PFSK-1 (cell line): ENCODE data around the gene DDT.
"Not testable (repeated sequence)": the region's sequence is repeated elsewhere in the genome, so short reads cannot be mapped to it uniquely, and the experiment has no call there.

Experiments
- FOXP2 ChIP-seq: optimal IDR thresholded peaks from 2 replicates; pipeline ENCODE3; 2011; ENCODE audit warnings: borderline replicate concordance, control low read depth, inconsistent platforms; ENCODE audit not compliant: insufficient read depth; ENCODE audit errors: extremely low read length, extremely low read depth
- POLR2AphosphoS5 ChIP-seq: IDR thresholded peaks from 2 replicates; pipeline ENCODE4 v1.6.1; 2012; ENCODE audit warnings: low read depth, mild to moderate bottlenecking, control low read depth, low read length, moderate library complexity
- REST ChIP-seq, 2 experiments: IDR thresholded peaks; 2 replicates each; pipeline versions ENCODE4 v1.6.1 to v1.8.0; 2011 to 2012; ENCODE audit warnings: low read depth in 2 of 2, low read length in 2 of 2, control low read depth in 1 of 2, inconsistent platforms in 1 of 2, mild to moderate bottlenecking in 1 of 2, moderate library complexity in 1 of 2; ENCODE audit not compliant: insufficient read depth in 1 of 2
- SIN3A ChIP-seq: IDR thresholded peaks from 2 replicates; pipeline ENCODE4 v1.6.1; 2012; ENCODE audit warnings: mild to moderate bottlenecking, low read length, moderate library complexity, borderline replicate concordance; ENCODE audit not compliant: insufficient read depth
- TAF1 ChIP-seq: IDR thresholded peaks from 2 replicates; pipeline ENCODE4 v1.6.1; 2012; ENCODE audit warnings: low read length, control low read depth, borderline replicate concordance; ENCODE audit not compliant: insufficient read depth

DDT gene

DNA sequence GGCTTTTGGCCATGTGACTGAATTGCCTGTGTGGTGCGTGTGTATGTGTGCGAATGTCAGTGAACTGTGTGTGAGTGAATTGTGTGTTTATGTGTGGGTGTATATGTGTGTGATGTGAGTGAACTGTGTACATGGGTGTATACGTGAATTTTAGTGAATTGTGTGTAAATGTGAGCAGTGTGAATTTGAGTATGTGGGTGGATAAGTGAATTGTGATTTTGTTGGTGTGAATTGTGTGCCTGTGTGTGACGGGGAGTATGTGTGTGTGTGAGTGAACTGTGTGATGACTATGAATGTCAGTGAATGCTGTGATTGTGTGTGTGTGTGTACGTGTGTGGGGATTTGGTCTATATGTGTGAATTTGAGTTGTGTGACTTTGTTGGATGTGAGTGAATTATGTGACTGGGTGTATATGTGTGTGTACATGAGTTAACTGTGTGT, 4.0 kb downstream of the DDT start:
- no peak for TF ChIP-seq TAF1

GRCh38 chr22:23969071-23969470, 5.2 kb downstream of the DDT start:
- TF ChIP-seq POLR2AphosphoS5 (no peak), FOXP2 (no peak), SIN3A (no peak), TAF1 (no peak), REST (IDR thresholded peaks at IDR 0.05; ENCODE audit: insufficient read depth in 1 of 2, low read depth in 2 of 2, low read length in 2 of 2) (no peak)

GRCh38 chr22:23966568-23966967, 7.7 kb downstream of the DDT start, which contains the start of gene DDTL:
TSS of gene DDTL (plus strand) at chr22:23966888. CDS start at chr22:23966915, 27 bp downstream.
- TF ChIP-seq REST (IDR thresholded peaks at IDR 0.05; ENCODE audit: insufficient read depth in 1 of 2, low read depth in 2 of 2, low read length in 2 of 2); POLR2AphosphoS5; FOXP2: not testable (repeated sequence)

GRCh38 chr22:23961084-23961771, 13.0 kb downstream of the DDT start, which contains the start of gene GSTT2B:
TSS of gene GSTT2B (minus strand) at chr22:23961195. CDS start at chr22:23961131, 64 bp downstream.
- TF ChIP-seq REST (IDR thresholded peaks at IDR 0.05; ENCODE audit: insufficient read depth in 1 of 2, low read depth in 2 of 2, low read length in 2 of 2); POLR2AphosphoS5; TAF1: not testable (repeated sequence)

- TF ChIP-seq POLR2AphosphoS5 (no peak), TAF1 (no peak), REST (IDR thresholded peaks at IDR 0.05; ENCODE audit: insufficient read depth in 1 of 2, low read depth in 2 of 2, low read length in 2 of 2) (no peak), SIN3A (no peak), FOXP2 (no peak)
Observed at GRCh38 chr22:23939017-23939357, 35.3 kb downstream of the DDT start.
